GM12878 (cell line): ENCODE data around the gene WNK2. TPM values are rescaled to one million over a fixed set of nuclear protein-coding genes. Genes with fewer than 3 reads are reported as not detected.

Experiments
- ATAC-seq: fragments of 200-7000 bp; cut with Tn5 transposase; 3 replicates; pipeline ENCODE4 v1.9.1; 2020; ENCODE audit warnings: mild to moderate bottlenecking, moderate library complexity
- BruUV-seq: library from RNA; stranded (reverse); fragments of 400-500 nt; replicated peaks from 2 replicates; lab custom pipeline; 2021; lab: Mats Ljungman, UMichigan
- CTCF ChIA-PET: fragments of 300-600 bp; sonication (Branson Sonifier 250); formaldehyde crosslinking; extraction: SDS; loops from one replicate; lab custom pipeline; 2021; ENCODE audit warnings: inconsistent platforms; lab: Yijun Ruan, JAX
- POLR2A ChIA-PET: fragments of 350-600 bp; formaldehyde crosslinking; extraction: SDS; loops from one replicate; lab custom pipeline; 2021; ENCODE audit warnings: inconsistent platforms; lab: Charles Lee
- RAD21 ChIA-PET: fragments of 300-600 bp; sonication (Branson Sonifier 250); formaldehyde crosslinking; loops from one replicate; lab custom pipeline; 2023; ENCODE audit warnings: antibody characterized with exemption; ENCODE audit not compliant: unreplicated experiment; lab: Charles Lee
- SMC1A ChIA-PET: fragments of 300-600 bp; sonication (Branson Sonifier 250); formaldehyde crosslinking; loops from one replicate; lab custom pipeline; 2023; ENCODE audit not compliant: unreplicated experiment, uncharacterized antibody; lab: Charles Lee
- DNase-seq: peaks from one replicate; pipeline ENCODE4 v3.0.0-alpha.2; 2011; ENCODE audit warnings: low read depth, low spot score
- FAIRE-seq: peaks from 3 replicates; lab custom pipeline; 2011; peaks lifted over from hg19 to GRCh38; lab: Jason Lieb, UNC
- H2AFZ ChIP-seq: 2 replicates; pipeline ENCODE4 v1.6.0; 2011; ENCODE audit warnings: low read depth, low read length, control low read depth; ENCODE audit not compliant: control insufficient read depth
- H3K27ac ChIP-seq: 2 replicates; pipeline ENCODE4 v1.5.1; 2011; ENCODE audit warnings: control low read depth; ENCODE audit not compliant: control insufficient read depth, insufficient read depth
- H3K27me3 ChIP-seq, 2 experiments: replicated peaks in 1 of 2; 2 replicates each; pipeline versions ENCODE4 v1.6.0 to v1.6.1; 2011; ENCODE audit warnings: low read length in 1 of 2; ENCODE audit not compliant: control insufficient read depth in 2 of 2, insufficient read depth in 2 of 2
- H3K36me3 ChIP-seq, 2 experiments: 2 replicates each; pipeline ENCODE4 v1.5.1; 2011; ENCODE audit warnings: low read length in 1 of 2; ENCODE audit not compliant: control insufficient read depth in 2 of 2, insufficient read depth in 2 of 2
- H3K4me1 ChIP-seq: 2 replicates; pipeline ENCODE4 v1.6.1; 2011; ENCODE audit warnings: mild to moderate bottlenecking, low read length, moderate library complexity, mixed read lengths; ENCODE audit not compliant: control insufficient read depth, insufficient read depth
- H3K4me2 ChIP-seq: 2 replicates; pipeline ENCODE4 v1.6.0; 2011; ENCODE audit warnings: control low read depth; ENCODE audit not compliant: control insufficient read depth, insufficient read depth
- H3K4me3 ChIP-seq: fragments of 200-600 bp; sonication (generic); 2 replicates; pipeline ENCODE4 v1.5.1; 2016
- H3K79me2 ChIP-seq: 2 replicates; pipeline ENCODE4 v1.6.0; 2011; ENCODE audit warnings: low read length; ENCODE audit not compliant: control insufficient read depth, insufficient read depth
- H3K9ac ChIP-seq: 2 replicates; pipeline ENCODE4 v1.8.0; 2011; ENCODE audit warnings: low read length, control low read depth, mixed read lengths; ENCODE audit not compliant: control insufficient read depth, insufficient read depth
- H3K9me3 ChIP-seq: replicated peaks from 3 replicates; pipeline ENCODE4 v1.5.1; 2011; ENCODE audit warnings: mild to moderate bottlenecking, low read length; ENCODE audit not compliant: control insufficient read depth, insufficient read depth
- H4K20me1 ChIP-seq: 2 replicates; pipeline ENCODE4 v1.6.0; 2011; ENCODE audit not compliant: control insufficient read depth, insufficient read depth
- ATF7 ChIP-seq: fragments of 450-650 bp; IDR thresholded peaks from 2 replicates; pipeline ENCODE4 v1.6.1; 2016; ENCODE audit warnings: low read depth, mild to moderate bottlenecking
- CBX3 ChIP-seq: fragments of 200-600 bp; sonication (generic); IDR thresholded peaks from 2 replicates; pipeline ENCODE4 v1.6.1; 2016; ENCODE audit warnings: low read depth, borderline replicate concordance
- CHD1 ChIP-seq: IDR thresholded peaks from 2 replicates; pipeline ENCODE4 v1.6.1; 2012; ENCODE audit warnings: low read depth, low read length, improper control_type of control experiment
- CHD2 ChIP-seq: IDR thresholded peaks from 2 replicates; pipeline ENCODE4 v1.6.1; 2011; ENCODE audit warnings: low read depth, low read length, improper control_type of control experiment, borderline replicate concordance
- CHD4 ChIP-seq: fragments of 200-600 bp; sonication (generic); IDR thresholded peaks from 2 replicates; pipeline ENCODE4 v1.6.1; 2016; ENCODE audit warnings: mild to moderate bottlenecking
- CREM ChIP-seq: IDR thresholded peaks from 2 replicates; pipeline ENCODE4 v1.6.1; 2014; ENCODE audit warnings: antibody characterized with exemption, low read depth
- CUX1 ChIP-seq: IDR thresholded peaks from 2 replicates; pipeline ENCODE4 v1.6.1; 2012; ENCODE audit warnings: improper control_type of control experiment, low read depth, low read length; ENCODE audit not compliant: insufficient replicate concordance
- DPF2 ChIP-seq: fragments of 450-650 bp; IDR thresholded peaks from 2 replicates; pipeline ENCODE4 v1.6.1; 2017; ENCODE audit warnings: mild to moderate bottlenecking
- FOXK2 ChIP-seq: fragments of 450-650 bp; IDR thresholded peaks from 2 replicates; pipeline ENCODE4 v1.6.1; 2017; ENCODE audit warnings: mild to moderate bottlenecking, moderate library complexity
- IKZF1 ChIP-seq: fragments of 450-650 bp; conservative IDR thresholded peaks from 2 replicates; pipeline ENCODE4 v1.6.1; 2017; ENCODE audit warnings: antibody characterized with exemption, mild to moderate bottlenecking
- JUNB ChIP-seq: IDR thresholded peaks from 2 replicates; pipeline ENCODE4 v1.6.1; 2016; ENCODE audit warnings: antibody characterized with exemption, mild to moderate bottlenecking
- KDM1A ChIP-seq: fragments of 200-600 bp; sonication (generic); IDR thresholded peaks from 2 replicates; pipeline ENCODE4 v1.6.1; 2016; ENCODE audit warnings: borderline replicate concordance
- MEF2A ChIP-seq: IDR thresholded peaks from 2 replicates; pipeline ENCODE4 v1.6.1; 2011; ENCODE audit warnings: low read depth, mild to moderate bottlenecking, low read length, moderate library complexity; ENCODE audit not compliant: insufficient read depth
- MTA2 ChIP-seq: fragments of 450-650 bp; IDR thresholded peaks from 2 replicates; pipeline ENCODE4 v1.6.1; 2016; ENCODE audit warnings: low read depth, mild to moderate bottlenecking, moderate library complexity
- NFIC ChIP-seq: IDR thresholded peaks from 2 replicates; pipeline ENCODE4 v1.6.1; 2012; ENCODE audit warnings: low read depth, mild to moderate bottlenecking, inconsistent platforms, low read length, moderate library complexity
- NR2F1 ChIP-seq: fragments of 450-650 bp; conservative IDR thresholded peaks from 2 replicates; pipeline ENCODE4 v1.6.1; 2017; ENCODE audit warnings: mild to moderate bottlenecking
- STAT3 ChIP-seq: IDR thresholded peaks from 2 replicates; pipeline ENCODE4 v1.6.1; 2011; ENCODE audit warnings: low read depth, low read length, improper control_type of control experiment
- ZNF592 ChIP-seq: fragments of 450-650 bp; IDR thresholded peaks from 2 replicates; pipeline ENCODE4 v1.6.1; 2017; ENCODE audit warnings: mild to moderate bottlenecking, moderate library complexity
- ZSCAN29 ChIP-seq: fragments of 450-650 bp; IDR thresholded peaks from 2 replicates; pipeline ENCODE4 v1.6.1; 2017; ENCODE audit warnings: mild to moderate bottlenecking, moderate library complexity
- WGBS: methylation state at CpG from one replicate; pipeline ENCODE4 v1.1.6; 2016; ENCODE audit warnings: low lambda C conversion rate; ENCODE audit not compliant: insufficient replicate concordance, insufficient coverage; ENCODE audit errors: missing lambda C conversion rate; 5-methylcytosine and 5-hydroxymethylcytosine counted together
- in situ Hi-C: fragments of 300-500 bp; cut with MboI; formaldehyde crosslinking; loops from 9 replicates; pipeline ENCODE4 v1.14.3; 2018; ENCODE audit warnings: mixed read lengths
- intact Hi-C: fragments of 100-400 bp; cut with micrococcal nuclease; formaldehyde crosslinking; loops from one replicate; pipeline ENCODE4 v1.14.2; 2022; ENCODE audit not compliant: unreplicated experiment
- polyA plus RNA-seq, 11 experiments: library from polyadenylated mRNA; depleted of rRNA in 4 of 11; unstranded in 6 of 11; stranded (reverse) in 5 of 11; fragments of >200 nt; fragmentation: Nextera tagmentation in 4 of 11; fragmentation: Illumina TruSeq in 1 of 11; extraction: Ambion mirVana in 4 of 11; extraction: Trizol in 1 of 11; gene quantifications; 1 replicate in 1 of 11; 2 replicates in 10 of 11; pipeline versions ENCODE4 v1.2.1 to v1.2.3, GENCODE V29; 2011 to 2016; ENCODE audit warnings: inconsistent platforms in 2 of 11, missing spikeins in 2 of 11, low read depth in 1 of 11
- total RNA-seq, 4 experiments: library from RNA; depleted of rRNA in 3 of 4; stranded (reverse); fragments of >200 nt in 3 of 4; fragmentation: Illumina TruSeq in 1 of 4; extraction: Trizol in 1 of 4; gene quantifications; 2 replicates each; pipeline versions ENCODE4 v1.2.1 to v1.2.3, GENCODE V29; 2013 to 2021

Gene WNK2
- total and polyA plus RNA-seq, 10 of the 15 experiments (the other 5 are each of a cell fraction or from before 2014, with no cell fraction given): 0.15 TPM; not detected in 9

- H3K27ac ChIP-seq: no peak overlapping the region
- no peaks in the 10 kb centered on the region for H3K4me1 ChIP-seq
- intact Hi-C loops (no loop called here), in situ Hi-C loops (no loop called here)
- H3K9me3 ChIP-seq: no peaks in the 10 kb centered on the region; the same call in 2 of the 3 replicates
- no peaks in the 10 kb centered on the region for H3K36me3 ChIP-seq
- DNase-seq (no peak), ATAC-seq (no peak)
- H2AFZ ChIP-seq: no peak overlapping the region
- SMC1A ChIA-PET: no interaction called here
- no peak overlapping the region for H3K4me2 ChIP-seq
- H3K4me3 ChIP-seq: no peak overlapping the region
- no peaks in the 10 kb centered on the region for H4K20me1 ChIP-seq
- no peak overlapping the region for H3K9ac ChIP-seq
- RAD21 ChIA-PET: no interaction called here
- POLR2A ChIA-PET: no interaction called here
- H3K27me3 ChIP-seq: no peaks in the 10 kb centered on the region
- WGBS: 0% methylated on average over 4 of the region's 4 CpGs
- BruUV-seq: no TSS peak
- H3K79me2 ChIP-seq: no peaks in the 10 kb centered on the region
- CTCF ChIA-PET: no interaction called here
- no peak for TF ChIP-seq MEF2A
- TF ChIP-seq JUNB: no peak
- no peak for TF ChIP-seq CHD2
- no peak for TF ChIP-seq DPF2
- TF ChIP-seq ATF7: no peak
- no peak for TF ChIP-seq ZSCAN29
- no peak for TF ChIP-seq CBX3
- TF ChIP-seq CREM: no peak
- no peak for TF ChIP-seq FOXK2
- TF ChIP-seq NFIC: no peak
- TF ChIP-seq MTA2: no peak
- no peak for TF ChIP-seq CHD4
- TF ChIP-seq CHD1: no peak
- no peak for TF ChIP-seq NR2F1
- no peak for TF ChIP-seq CUX1
- TF ChIP-seq KDM1A: no peak
- no peak for TF ChIP-seq IKZF1
- no peak for TF ChIP-seq STAT3
- TF ChIP-seq ZNF592: no peak
- TF ChIP-seq, all 136 proteins: peak for 0
- FAIRE-seq: no peak
Observed at GRCh38 chr9:93332317-93332716, 148.4 kb downstream of the WNK2 start.
